SH-SY5Y (cell line): ENCODE measurements around the gene MAEL.

Experiments used
- GATA2 ChIP-seq: IDR thresholded peaks from 2 replicates; pipeline ENCODE4 v1.6.1; 2011; ENCODE audit warnings: mild to moderate bottlenecking, low read depth, low read length
- GATA3 ChIP-seq: IDR thresholded peaks from 2 replicates; pipeline ENCODE4 v1.6.1; 2011; ENCODE audit warnings: low read depth, mild to moderate bottlenecking, low read length, moderate library complexity

The MAEL gene

DNA sequence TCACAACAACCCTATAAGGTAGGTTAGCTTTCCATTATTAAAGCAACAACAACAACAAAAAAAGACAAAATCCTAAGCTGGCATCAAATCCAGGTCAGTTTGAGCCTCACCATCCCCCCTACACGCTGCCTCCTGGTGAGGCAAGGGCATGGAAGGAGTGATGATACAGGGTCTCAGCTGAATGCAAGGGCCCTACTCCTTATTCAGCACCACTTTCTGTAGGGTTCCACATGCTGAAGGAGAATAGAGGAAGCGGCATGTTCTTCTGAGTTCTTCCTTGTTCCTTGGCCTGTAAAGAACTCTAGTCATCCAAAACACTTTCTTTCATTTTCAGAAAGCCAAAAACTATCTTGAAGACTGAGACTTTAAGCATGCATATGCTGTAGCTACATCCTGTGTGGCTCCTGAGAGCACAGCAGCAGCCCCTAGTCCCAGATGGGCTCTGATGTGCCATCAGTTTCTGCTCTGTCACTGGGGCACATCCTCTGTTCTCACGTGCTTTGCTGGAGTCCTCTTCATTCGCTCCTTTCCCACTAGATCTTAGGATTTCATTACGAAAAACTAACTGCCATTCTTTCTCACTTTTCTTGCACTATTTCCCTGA is 19.9 kb upstream of the MAEL start:
- TF ChIP-seq GATA3 (no peak), GATA2 (no peak)

- TF ChIP-seq GATA2 (no peak), GATA3 (no peak)
Measured at GRCh38 chr1:166971252-166971651, 17.8 kb upstream of the MAEL start.

DNA sequence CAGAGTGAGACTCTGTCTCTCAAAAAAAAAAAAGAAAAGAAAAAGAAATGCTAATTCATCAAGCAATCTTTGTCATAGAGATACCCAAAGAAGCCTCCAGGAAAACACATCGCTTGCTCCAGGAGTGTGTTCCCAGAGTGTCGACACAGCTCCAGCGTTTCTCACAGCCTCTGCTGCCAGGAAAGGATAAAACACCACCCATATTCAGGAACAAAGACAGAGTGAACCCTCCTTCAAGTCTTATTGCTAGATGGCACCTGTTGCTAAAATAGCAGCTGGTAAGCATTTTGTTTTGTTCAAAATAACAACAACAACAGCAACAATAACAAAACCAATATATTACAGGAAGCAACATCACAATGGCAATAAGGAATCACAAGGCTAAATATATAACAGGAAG is 16.9 kb upstream of the MAEL start:
- TF ChIP-seq GATA3 (no peak), GATA2 (no peak)

DNA sequence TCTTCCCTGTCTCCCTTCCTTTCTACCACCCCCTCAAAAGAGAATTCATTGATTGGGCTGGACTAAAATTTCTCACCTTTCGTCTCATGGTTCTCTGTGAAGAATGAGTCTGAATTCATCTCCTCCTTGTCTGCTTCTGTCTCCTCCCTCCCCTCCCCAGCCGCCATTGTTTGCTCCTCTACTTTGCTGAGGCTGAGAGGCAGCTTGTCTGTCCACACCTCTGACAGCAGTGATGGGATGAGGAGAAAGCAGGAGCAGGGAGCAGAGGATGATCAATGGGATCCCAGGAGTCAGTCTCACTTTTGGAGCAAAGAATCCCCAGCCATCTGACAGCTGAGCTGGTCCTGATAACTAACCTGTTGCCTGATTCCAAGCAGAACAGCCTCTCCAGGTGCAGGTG is 16.3 kb upstream of the MAEL start:
- TF ChIP-seq GATA3 (no peak), GATA2 (no peak)

- no peak for TF ChIP-seq GATA2
Measured at GRCh38 chr1:166974647-166975345, 14.3 kb upstream of the MAEL start.

- TF ChIP-seq GATA2 (no peak), GATA3 (no peak)
Measured at GRCh38 chr1:166975361-166976129, 13.5 kb upstream of the MAEL start, which contains the start of gene ILDR2. ILDR2 (minus strand) TSS chr1:166975540; CDS start chr1:166975268, 272 bp downstream.

- TF ChIP-seq GATA3 = no peak
- no peak for TF ChIP-seq GATA2
Measured at GRCh38 chr1:166977951-166978350, 11.1 kb upstream of the MAEL start.

- TF ChIP-seq GATA2 = no peak
- no peak for TF ChIP-seq GATA3
Measured at GRCh38 chr1:166978821-166979220, 10.3 kb upstream of the MAEL start.

GRCh38 chr1:166980383-166980782 is 8.7 kb upstream of the MAEL start:
- TF ChIP-seq GATA3 = no peak
- no peak for TF ChIP-seq GATA2

DNA sequence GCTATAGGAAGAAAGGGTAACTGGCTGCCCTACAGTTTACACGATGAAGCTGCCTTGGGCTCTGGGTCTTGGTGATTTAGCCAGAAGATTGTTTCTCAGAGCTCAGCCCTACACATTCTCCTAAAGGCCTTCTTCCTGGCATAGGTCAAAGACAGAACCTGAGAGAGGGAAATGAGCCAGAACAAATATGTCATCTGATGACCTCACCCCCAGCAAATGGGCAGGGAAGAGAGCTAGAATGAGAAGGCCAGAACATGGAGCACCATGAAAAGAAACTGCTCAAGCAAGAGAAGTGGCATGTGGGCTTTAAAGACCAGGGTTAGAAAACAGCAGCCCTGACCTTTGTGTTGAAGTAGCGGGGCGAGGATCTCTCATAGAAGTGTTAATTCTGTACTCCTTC is 8.3 kb upstream of the MAEL start:
- TF ChIP-seq GATA2 = no peak
- TF ChIP-seq GATA3 = no peak

DNA sequence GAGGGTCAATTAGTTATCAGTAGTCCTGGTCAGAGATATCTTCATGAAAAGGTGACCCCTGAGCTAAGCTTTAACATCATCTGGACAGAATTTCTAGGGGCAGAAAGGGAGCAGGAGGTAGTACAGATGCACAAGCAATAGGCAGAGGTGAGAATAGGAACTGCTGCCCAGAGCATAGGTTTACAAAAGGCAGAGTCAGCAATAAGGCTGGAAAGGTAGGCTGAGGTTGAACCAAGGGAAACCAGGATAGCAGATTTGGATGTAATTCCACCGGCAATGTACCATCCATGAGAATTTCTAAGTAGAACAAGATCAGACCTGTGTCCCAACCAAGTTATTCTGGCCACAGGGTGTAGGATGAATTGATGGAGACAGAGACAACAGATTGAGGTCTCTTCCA is 7.5 kb upstream of the MAEL start:
- TF ChIP-seq GATA3 = no peak
- no peak for TF ChIP-seq GATA2

DNA sequence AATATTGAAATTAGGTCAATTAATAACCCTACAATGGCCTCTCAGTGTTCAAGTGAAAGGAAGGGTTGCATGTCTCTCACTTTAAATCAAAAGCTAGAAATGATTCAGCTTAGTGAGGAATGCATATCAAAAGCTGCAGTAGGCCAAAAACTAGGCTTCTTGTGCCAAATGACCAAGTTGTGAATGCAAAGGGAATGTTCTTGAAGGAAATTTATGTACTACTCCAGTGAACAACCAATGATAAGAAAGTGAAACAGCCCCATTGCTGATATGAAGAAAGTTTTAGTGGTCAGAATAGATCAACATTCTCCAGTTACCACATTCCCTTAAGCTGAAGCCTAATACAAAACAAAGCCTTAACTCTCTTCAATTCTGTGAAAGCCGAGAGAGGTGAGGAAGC is 10.0 kb downstream of the MAEL start:
- no peak for TF ChIP-seq GATA2
- TF ChIP-seq GATA3 = no peak

GRCh38 chr1:166999500-167000055 is 10.5 kb downstream of the MAEL start:
- TF ChIP-seq GATA2 (no peak), GATA3 (no peak)

DNA sequence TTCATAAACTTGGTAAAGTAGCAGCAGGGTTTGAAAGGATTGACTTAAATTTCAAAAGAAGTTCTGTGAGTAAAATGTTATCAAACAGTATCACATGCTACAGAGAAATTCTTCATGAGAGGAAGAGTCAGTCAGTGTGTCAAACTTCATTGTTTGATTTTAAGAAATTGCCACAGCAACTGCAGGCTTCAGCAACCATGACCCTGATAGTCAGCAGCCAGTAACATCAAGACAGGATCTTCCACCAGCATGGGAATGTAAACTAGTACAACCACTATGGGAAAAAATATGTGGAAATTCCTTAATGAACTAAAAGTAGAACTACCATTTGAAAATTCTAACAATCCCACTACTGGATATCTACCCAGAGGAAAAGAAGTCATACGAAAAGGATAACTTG is 11.5 kb downstream of the MAEL start:
- no peak for TF ChIP-seq GATA3
- no peak for TF ChIP-seq GATA2

DNA sequence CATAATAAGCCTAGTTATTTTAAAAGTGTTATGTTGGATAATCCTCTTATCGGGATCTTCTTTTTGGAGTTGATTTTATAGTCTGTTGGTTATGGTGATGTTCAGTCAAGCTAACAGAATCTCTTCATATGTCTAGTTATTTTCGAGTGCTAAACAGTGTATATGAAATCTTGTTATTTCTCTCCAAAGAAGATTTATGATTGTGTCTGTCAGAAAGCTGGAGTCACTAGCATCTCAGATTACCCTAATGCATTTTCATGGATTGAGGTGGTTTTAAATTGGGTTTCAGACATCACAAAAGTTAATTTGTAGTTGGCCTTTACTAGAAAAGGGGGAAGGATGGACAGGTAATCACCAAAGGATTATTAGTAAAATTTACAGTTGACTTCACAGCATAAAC is 13.3 kb downstream of the MAEL start:
- no peak for TF ChIP-seq GATA2
- TF ChIP-seq GATA3 = no peak

GRCh38 chr1:167003711-167004110 is 14.6 kb downstream of the MAEL start:
- TF ChIP-seq GATA3 (no peak), GATA2 (no peak)
